MM.1S (cell line): ENCODE data around the gene PPM1F.

Source experiments
- DNase-seq: peaks from one replicate; pipeline ENCODE4 v3.0.0-alpha.2; 2015
- H2AFZ ChIP-seq: fragments of 300-600 bp; sonication (generic); 2 replicates; pipeline ENCODE4 v1.6.0; 2016; ENCODE audit warnings: antibody characterized with exemption, low read length
- H3F3A ChIP-seq: fragments of 300-600 bp; sonication (generic); 2 replicates; pipeline ENCODE4 v1.6.1; 2016; ENCODE audit warnings: mild to moderate bottlenecking, antibody characterized with exemption, low read length, moderate library complexity, mixed read lengths; ENCODE audit not compliant: insufficient read depth
- H3K27ac ChIP-seq: fragments of 300-600 bp; sonication (generic); 2 replicates; pipeline ENCODE4 v1.5.1; 2016; ENCODE audit warnings: mild to moderate bottlenecking, low read length
- H3K27me3 ChIP-seq: fragments of 300-600 bp; sonication (generic); replicated peaks from 2 replicates; pipeline ENCODE4 v1.6.0; 2016; ENCODE audit warnings: low read length; ENCODE audit not compliant: insufficient read depth
- H3K36me3 ChIP-seq: fragments of 300-600 bp; sonication (generic); replicated peaks from 2 replicates; pipeline ENCODE4 v1.6.1; 2016; ENCODE audit warnings: mild to moderate bottlenecking, low read length, mixed read lengths; ENCODE audit not compliant: insufficient read depth
- H3K4me1 ChIP-seq: fragments of 300-600 bp; sonication (generic); 2 replicates; pipeline ENCODE4 v1.6.1; 2016; ENCODE audit warnings: low read length, mixed read lengths
- H3K4me2 ChIP-seq: fragments of 300-600 bp; sonication (generic); 2 replicates; pipeline ENCODE4 v1.6.0; 2016; ENCODE audit warnings: low read depth, low read length
- H3K4me3 ChIP-seq: fragments of 300-600 bp; sonication (generic); 2 replicates; pipeline ENCODE4 v1.5.1; 2016; ENCODE audit warnings: low read length, mixed read lengths
- H3K79me2 ChIP-seq: fragments of 300-600 bp; sonication (generic); 2 replicates; pipeline ENCODE4 v1.6.1; 2016; ENCODE audit warnings: mixed run types, low read length, mixed read lengths
- H3K9ac ChIP-seq: fragments of 300-600 bp; sonication (generic); 2 replicates; pipeline ENCODE4 v1.6.1; 2016; ENCODE audit warnings: low read length, mixed read lengths
- H3K9me2 ChIP-seq: fragments of 300-600 bp; sonication (generic); replicated peaks from 2 replicates; pipeline ENCODE4 v1.6.1; 2016; ENCODE audit warnings: mild to moderate bottlenecking, low read length, mixed read lengths; ENCODE audit not compliant: insufficient read depth
- H3K9me3 ChIP-seq: fragments of 300-600 bp; sonication (generic); replicated peaks from 2 replicates; pipeline ENCODE4 v1.6.1; 2016; ENCODE audit warnings: mild to moderate bottlenecking, low read length, mixed read lengths; ENCODE audit not compliant: insufficient read depth
- H4K20me1 ChIP-seq: fragments of 300-600 bp; sonication (generic); 2 replicates; pipeline ENCODE4 v1.6.1; 2016; ENCODE audit warnings: mild to moderate bottlenecking, low read length, moderate library complexity, mixed read lengths; ENCODE audit not compliant: insufficient read depth
- EZH2 ChIP-seq: fragments of 300-600 bp; sonication (generic); optimal IDR thresholded peaks from 2 replicates; pipeline ENCODE3; 2017; ENCODE audit warnings: low read depth, mild to moderate bottlenecking, antibody characterized with exemption, low read length, mixed read lengths
- EZH2phosphoT487 ChIP-seq: fragments of 300-600 bp; sonication (generic); IDR thresholded peaks from 2 replicates; pipeline ENCODE4 v1.6.1; 2018; ENCODE audit warnings: antibody characterized with exemption, low read length
- TF ChIP-seq, protein P1 (sequence below): fragments of 300-600 bp; sonication (generic); IDR thresholded peaks from 2 replicates; pipeline ENCODE4 v1.5.1; 2016; ENCODE audit warnings: antibody characterized with exemption, low read length, mixed read lengths

The PPM1F gene

GRCh38 chr22:21992593-21993237 is 40.1 kb upstream of the PPM1F start:
- Histone ChIP-seq H3K9me2 (no peaks in the 10 kb centered on the region), H3K79me2 (no peaks in the 10 kb centered on the region), H3K9ac (no peak overlapping the region), H3K4me2 (no peak overlapping the region), H4K20me1 (no peaks in the 10 kb centered on the region), H3K4me3 (no peak overlapping the region), H3K9me3 (no peaks in the 10 kb centered on the region), H3K27me3 (no peaks in the 10 kb centered on the region), H3K27ac (no peak overlapping the region), H3K4me1 (no peaks in the 10 kb centered on the region), H3F3A (no peaks in the 10 kb centered on the region), H2AFZ (no peak overlapping the region), H3K36me3 (no peaks in the 10 kb centered on the region)
- TF ChIP-seq EZH2 (no peak), EZH2phosphoT487 (no peak)
- TF ChIP-seq, protein P1, sequence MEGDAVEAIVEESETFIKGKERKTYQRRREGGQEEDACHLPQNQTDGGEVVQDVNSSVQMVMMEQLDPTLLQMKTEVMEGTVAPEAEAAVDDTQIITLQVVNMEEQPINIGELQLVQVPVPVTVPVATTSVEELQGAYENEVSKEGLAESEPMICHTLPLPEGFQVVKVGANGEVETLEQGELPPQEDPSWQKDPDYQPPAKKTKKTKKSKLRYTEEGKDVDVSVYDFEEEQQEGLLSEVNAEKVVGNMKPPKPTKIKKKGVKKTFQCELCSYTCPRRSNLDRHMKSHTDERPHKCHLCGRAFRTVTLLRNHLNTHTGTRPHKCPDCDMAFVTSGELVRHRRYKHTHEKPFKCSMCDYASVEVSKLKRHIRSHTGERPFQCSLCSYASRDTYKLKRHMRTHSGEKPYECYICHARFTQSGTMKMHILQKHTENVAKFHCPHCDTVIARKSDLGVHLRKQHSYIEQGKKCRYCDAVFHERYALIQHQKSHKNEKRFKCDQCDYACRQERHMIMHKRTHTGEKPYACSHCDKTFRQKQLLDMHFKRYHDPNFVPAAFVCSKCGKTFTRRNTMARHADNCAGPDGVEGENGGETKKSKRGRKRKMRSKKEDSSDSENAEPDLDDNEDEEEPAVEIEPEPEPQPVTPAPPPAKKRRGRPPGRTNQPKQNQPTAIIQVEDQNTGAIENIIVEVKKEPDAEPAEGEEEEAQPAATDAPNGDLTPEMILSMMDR, result no peak
- DNase-seq, result no peak

DNA sequence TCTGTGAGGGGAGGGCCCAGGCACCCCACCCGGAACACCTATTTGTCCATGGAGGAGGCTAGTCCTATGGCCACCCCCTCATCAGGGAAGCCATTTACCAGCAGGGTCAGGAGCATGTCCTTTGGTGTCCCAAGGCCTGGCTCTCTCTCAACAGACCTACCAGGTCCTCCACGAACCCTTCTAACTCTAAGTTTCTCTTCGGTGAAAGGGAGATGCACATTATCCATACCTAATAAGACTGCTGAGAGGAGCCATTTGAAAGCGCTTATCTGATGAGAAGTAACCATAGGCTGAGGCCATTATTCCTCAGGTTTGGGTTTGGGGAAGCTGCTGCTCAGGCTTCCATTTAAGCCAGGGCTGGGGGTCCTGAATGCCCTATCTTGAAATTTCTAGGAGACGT is 39.1 kb upstream of the PPM1F start:
- H3F3A ChIP-seq, result no peaks in the 10 kb centered on the region
- no peak for TF ChIP-seq EZH2
- TF ChIP-seq EZH2phosphoT487, result no peak
- TF ChIP-seq, protein P1, result no peak
- no peaks in the 10 kb centered on the region for H3K36me3 ChIP-seq
- no peak overlapping the region for H3K9ac ChIP-seq
- no peak overlapping the region for H2AFZ ChIP-seq
- DNase-seq, result no peak
- no peaks in the 10 kb centered on the region for H4K20me1 ChIP-seq
- H3K79me2 ChIP-seq, result no peaks in the 10 kb centered on the region
- H3K9me3 ChIP-seq, result no peaks in the 10 kb centered on the region
- H3K27me3 ChIP-seq, result no peaks in the 10 kb centered on the region
- no peaks in the 10 kb centered on the region for H3K9me2 ChIP-seq
- no peak overlapping the region for H3K27ac ChIP-seq
- H3K4me3 ChIP-seq, result no peak overlapping the region
- no peaks in the 10 kb centered on the region for H3K4me1 ChIP-seq
- no peak overlapping the region for H3K4me2 ChIP-seq

- H4K20me1 ChIP-seq, result no peaks in the 10 kb centered on the region
- no peaks in the 10 kb centered on the region for H3K36me3 ChIP-seq
- no peak for DNase-seq
- H3K4me2 ChIP-seq, result no peak overlapping the region
- H3K9ac ChIP-seq, result no peak overlapping the region
- H2AFZ ChIP-seq, result no peak overlapping the region
- H3K27ac ChIP-seq, result no peak overlapping the region
- no peak for TF ChIP-seq EZH2phosphoT487
- TF ChIP-seq EZH2, result no peak
- TF ChIP-seq, protein P1, result no peak
- H3K9me2 ChIP-seq, result no peaks in the 10 kb centered on the region
- no peak overlapping the region for H3K4me3 ChIP-seq
- no peaks in the 10 kb centered on the region for H3K27me3 ChIP-seq
- H3K9me3 ChIP-seq, result no peaks in the 10 kb centered on the region
- H3F3A ChIP-seq, result no peaks in the 10 kb centered on the region
- H3K79me2 ChIP-seq, result no peaks in the 10 kb centered on the region
- no peaks in the 10 kb centered on the region for H3K4me1 ChIP-seq
These were observed 38.6 kb upstream of the PPM1F start for GRCh38 chr22:21991304-21991596.
